BJ (cell line): ENCODE results near the gene BEST2. TPM values are rescaled to one million over a fixed set of nuclear protein-coding genes. Genes with fewer than 3 reads are reported as not detected.

ENCODE experiments used
- CTCF ChIA-PET: fragments of 350-600 bp; formaldehyde crosslinking; extraction: SDS; loops from one replicate; lab custom pipeline; 2021; ENCODE audit warnings: antibody characterized with exemption, inconsistent platforms; lab: Yijun Ruan, JAX
- POLR2A ChIA-PET: fragments of 300-600 bp; sonication (Branson Sonifier 250); formaldehyde crosslinking; extraction: SDS; loops from one replicate; lab custom pipeline; 2021; ENCODE audit warnings: antibody characterized with exemption; lab: Charles Lee
- DNase-seq: peaks from one replicate; pipeline ENCODE4 v3.0.0-alpha.2; 2011; ENCODE audit warnings: low read depth
- H3K27me3 ChIP-seq: 2 replicates; pipeline ENCODE4 v1.6.0; 2011; ENCODE audit warnings: low read length; ENCODE audit not compliant: control insufficient read depth, insufficient read depth
- H3K36me3 ChIP-seq: 2 replicates; pipeline ENCODE4 v1.5.1; 2011; ENCODE audit warnings: low read length; ENCODE audit not compliant: control insufficient read depth, insufficient read depth
- H3K4me3 ChIP-seq: 2 replicates; pipeline ENCODE4 v1.5.1; 2011; ENCODE audit warnings: low read depth, mild to moderate bottlenecking, control low read depth, low read length
- polyA plus RNA-seq: library from polyadenylated mRNA; depleted of rRNA; stranded (reverse); fragments of >200 nt; gene quantifications from 2 replicates; pipeline ENCODE4 v1.2.3, GENCODE V29; 2011
- TF ChIP-seq, protein P1 (sequence below): IDR thresholded peaks from 2 replicates; pipeline ENCODE4 v1.5.1; 2011; ENCODE audit warnings: low read depth, mild to moderate bottlenecking, control low read depth, inconsistent platforms, low read length, moderate library complexity; ENCODE audit not compliant: insufficient read depth

Gene BEST2
- polyA plus RNA-seq, 1 experiment: not detected

DNA sequence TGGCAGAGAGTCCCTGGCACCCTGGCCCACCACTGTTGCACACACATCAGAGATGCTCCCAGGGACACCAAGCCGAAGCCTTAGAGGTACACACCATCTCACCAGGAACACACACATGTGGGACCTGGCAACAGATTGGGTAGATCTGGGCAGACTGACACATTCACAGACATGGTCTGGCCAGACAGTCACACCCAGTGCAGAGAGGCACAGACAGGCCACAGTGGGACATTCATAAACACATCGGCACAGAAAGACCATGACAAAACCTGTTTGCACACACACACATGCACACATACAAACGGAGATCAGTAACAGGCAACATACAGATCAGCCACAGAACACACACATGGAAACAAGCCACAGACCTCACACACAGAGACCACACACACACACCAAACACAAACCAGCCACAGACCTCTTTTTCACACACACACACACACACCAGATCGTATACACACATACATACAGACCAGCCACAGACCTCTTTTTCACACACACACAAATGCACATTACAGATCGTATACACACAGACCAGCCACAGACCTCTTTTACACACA, 33.4 kb downstream of the BEST2 start:
- CTCF ChIA-PET: no interaction called here
- POLR2A ChIA-PET: no interaction called here
- Histone ChIP-seq H3K27me3 (no peaks in the 10 kb centered on the region), H3K36me3 (no peaks in the 10 kb centered on the region), H3K4me3 (no peak overlapping the region)
- DNase-seq: no peak
- TF ChIP-seq, protein P1, sequence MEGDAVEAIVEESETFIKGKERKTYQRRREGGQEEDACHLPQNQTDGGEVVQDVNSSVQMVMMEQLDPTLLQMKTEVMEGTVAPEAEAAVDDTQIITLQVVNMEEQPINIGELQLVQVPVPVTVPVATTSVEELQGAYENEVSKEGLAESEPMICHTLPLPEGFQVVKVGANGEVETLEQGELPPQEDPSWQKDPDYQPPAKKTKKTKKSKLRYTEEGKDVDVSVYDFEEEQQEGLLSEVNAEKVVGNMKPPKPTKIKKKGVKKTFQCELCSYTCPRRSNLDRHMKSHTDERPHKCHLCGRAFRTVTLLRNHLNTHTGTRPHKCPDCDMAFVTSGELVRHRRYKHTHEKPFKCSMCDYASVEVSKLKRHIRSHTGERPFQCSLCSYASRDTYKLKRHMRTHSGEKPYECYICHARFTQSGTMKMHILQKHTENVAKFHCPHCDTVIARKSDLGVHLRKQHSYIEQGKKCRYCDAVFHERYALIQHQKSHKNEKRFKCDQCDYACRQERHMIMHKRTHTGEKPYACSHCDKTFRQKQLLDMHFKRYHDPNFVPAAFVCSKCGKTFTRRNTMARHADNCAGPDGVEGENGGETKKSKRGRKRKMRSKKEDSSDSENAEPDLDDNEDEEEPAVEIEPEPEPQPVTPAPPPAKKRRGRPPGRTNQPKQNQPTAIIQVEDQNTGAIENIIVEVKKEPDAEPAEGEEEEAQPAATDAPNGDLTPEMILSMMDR: no peak

DNA sequence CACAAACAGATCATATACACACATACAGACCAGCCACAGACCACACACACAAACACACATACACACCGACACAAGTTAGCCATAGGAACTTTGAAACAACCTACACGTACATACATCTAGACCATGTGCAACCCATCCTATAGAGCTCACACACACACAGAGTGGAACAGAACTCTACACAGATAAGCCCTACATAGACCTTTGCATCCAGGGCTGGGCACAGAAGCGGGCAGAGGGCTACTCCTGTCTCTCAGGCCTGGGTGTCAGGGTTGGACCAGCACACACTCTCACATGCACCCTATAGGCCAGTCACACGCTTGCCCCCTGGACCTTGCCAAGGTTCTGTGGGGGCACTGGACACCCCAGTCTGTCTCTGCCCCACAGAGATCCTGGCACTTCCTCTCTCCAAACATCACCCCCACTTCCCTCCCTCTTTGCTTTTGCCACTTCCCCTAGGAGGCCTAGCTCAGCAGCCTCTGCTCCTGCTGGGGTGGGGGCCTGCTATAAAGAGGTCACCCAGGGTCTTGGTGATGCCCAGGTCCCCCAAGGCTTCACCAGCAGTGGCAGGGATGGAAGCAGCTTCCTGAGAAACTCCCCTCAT, 33.9 kb downstream of the BEST2 start:
- ChIA-PET CTCF (interaction anchor here (0.6 to 1.2 kb wide), 2 partner anchors 10 to 52 kb away, joined by 4 to 5 read pairs; no protein-coding TSS in a partner anchor), POLR2A (no interaction called here)
- TF ChIP-seq, protein P1: no peak
- no peak for DNase-seq
- no peaks in the 10 kb centered on the region for H3K36me3 ChIP-seq
- no peaks in the 10 kb centered on the region for H3K27me3 ChIP-seq
- H3K4me3 ChIP-seq: no peak overlapping the region

GRCh38 chr19:12786141-12786870, 34.7 kb downstream of the BEST2 start:
- TF ChIP-seq, protein P1: no peak
- CTCF ChIA-PET: interaction anchor here (0.6 to 3.6 kb wide), 3 partner anchors 9 to 51 kb away, joined by 4 to 28 read pairs (median 5); no protein-coding TSS in a partner anchor
- Histone ChIP-seq H3K36me3 (no peaks in the 10 kb centered on the region), H3K4me3 (no peak overlapping the region), H3K27me3 (no peaks in the 10 kb centered on the region)
- no peak for DNase-seq
- POLR2A ChIA-PET: no interaction called here

GRCh38 chr19:12786952-12787351, 35.4 kb downstream of the BEST2 start:
- CTCF ChIA-PET: interaction anchor here (3.6 kb wide), 1 partner anchor 9 kb away, joined by 28 read pairs; no protein-coding TSS in a partner anchor
- no peak for DNase-seq
- POLR2A ChIA-PET: interaction anchor here (0.7 kb wide), 1 partner anchor 1241 kb away, joined by 6 read pairs; no protein-coding TSS in a partner anchor

More at GRCh38 chr19:12786952-12787351, 35.4 kb downstream of the BEST2 start:
- no peaks in the 10 kb centered on the region for H3K27me3 ChIP-seq
- TF ChIP-seq, protein P1: no peak
- H3K4me3 ChIP-seq: no peak overlapping the region
- H3K36me3 ChIP-seq: no peaks in the 10 kb centered on the region
